Activated CD4-positive, alpha-beta T cell treated with anti-CD3 and anti-CD28 coated beads, Interleukin-2, amount 50 U/mL, for 4 hours (primary cell): ENCODE results near the gene TJP1.
"Not testable (repeated sequence)": the region's sequence is repeated elsewhere in the genome, so short reads cannot be mapped to it uniquely, and the experiment has no call there.

Experiments
- DNase-seq, 2 experiments: peaks; one replicate each; pipeline ENCODE4 v3.0.0-alpha.2; 2020

The TJP1 gene

GRCh38 chr15:29696950-29697738 lies 125.1 kb downstream of the TJP1 start:
- no peak for DNase-seq

GRCh38 chr15:29696506-29696905 lies 125.8 kb downstream of the TJP1 start:
- DNase-seq: not testable (repeated sequence)

- no peak for DNase-seq
Measured at GRCh38 chr15:29695489-29696167, 126.6 kb downstream of the TJP1 start.

- DNase-seq: no peak
Measured at GRCh38 chr15:29693225-29693624, 129.0 kb downstream of the TJP1 start.

GRCh38 chr15:29692527-29692926 lies 129.7 kb downstream of the TJP1 start:
- no peak for DNase-seq

GRCh38 chr15:29690765-29691475 lies 131.3 kb downstream of the TJP1 start:
- no peak for DNase-seq

GRCh38 chr15:29689287-29689986 lies 132.8 kb downstream of the TJP1 start:
- no peak for DNase-seq

- DNase-seq: no peak
Measured at GRCh38 chr15:29688506-29689286, 133.6 kb downstream of the TJP1 start.

DNA sequence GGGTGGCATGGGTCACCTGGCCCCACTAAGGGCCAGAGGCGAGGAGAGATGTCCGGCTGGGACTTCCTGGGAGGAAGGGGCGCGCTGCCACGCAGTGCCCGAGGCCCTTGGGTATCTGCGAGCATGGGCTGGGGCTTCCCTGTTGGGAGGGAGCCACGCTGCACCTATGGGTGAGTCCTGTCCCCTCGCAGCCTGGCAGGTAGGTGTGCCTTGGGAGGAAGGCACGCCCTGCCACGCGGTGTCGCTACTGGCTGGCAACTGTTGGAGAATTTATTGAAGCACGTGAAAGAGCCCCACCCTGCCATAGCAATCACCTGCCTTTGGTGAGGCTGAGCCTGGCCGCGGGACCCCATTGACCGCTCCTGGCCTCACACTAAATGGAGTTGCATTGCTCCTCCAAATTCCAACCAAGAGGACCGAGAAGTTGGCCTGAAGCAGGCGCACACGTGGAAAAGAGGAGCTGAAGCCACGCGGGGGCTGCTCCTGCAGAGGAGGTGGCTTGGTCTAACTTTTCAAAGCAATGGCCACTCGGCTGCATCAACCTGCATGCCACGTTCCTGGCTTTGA lies 134.2 kb downstream of the TJP1 start:
- no peak for DNase-seq

GRCh38 chr15:29687204-29687815 lies 135.0 kb downstream of the TJP1 start:
- no peak for DNase-seq

GRCh38 chr15:29686445-29687203 lies 135.6 kb downstream of the TJP1 start:
- no peak for DNase-seq

DNA sequence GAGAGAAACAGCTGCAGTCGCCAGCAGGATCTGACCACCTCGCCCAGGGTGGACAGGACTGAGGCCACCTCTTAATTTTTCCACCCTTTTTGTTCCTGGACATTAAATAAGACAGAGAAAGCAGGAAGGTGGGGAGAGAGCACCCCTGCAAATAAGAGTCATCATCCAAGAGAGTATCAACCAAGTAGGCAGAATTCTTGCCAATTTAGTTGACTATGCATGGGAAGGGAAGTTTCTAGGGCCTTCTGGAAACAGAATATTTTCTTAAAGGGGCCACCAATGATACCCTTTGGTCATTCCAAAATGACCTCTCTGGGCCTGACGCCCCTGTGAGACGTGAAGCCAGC lies 136.2 kb downstream of the TJP1 start:
- no peak for DNase-seq

DNA sequence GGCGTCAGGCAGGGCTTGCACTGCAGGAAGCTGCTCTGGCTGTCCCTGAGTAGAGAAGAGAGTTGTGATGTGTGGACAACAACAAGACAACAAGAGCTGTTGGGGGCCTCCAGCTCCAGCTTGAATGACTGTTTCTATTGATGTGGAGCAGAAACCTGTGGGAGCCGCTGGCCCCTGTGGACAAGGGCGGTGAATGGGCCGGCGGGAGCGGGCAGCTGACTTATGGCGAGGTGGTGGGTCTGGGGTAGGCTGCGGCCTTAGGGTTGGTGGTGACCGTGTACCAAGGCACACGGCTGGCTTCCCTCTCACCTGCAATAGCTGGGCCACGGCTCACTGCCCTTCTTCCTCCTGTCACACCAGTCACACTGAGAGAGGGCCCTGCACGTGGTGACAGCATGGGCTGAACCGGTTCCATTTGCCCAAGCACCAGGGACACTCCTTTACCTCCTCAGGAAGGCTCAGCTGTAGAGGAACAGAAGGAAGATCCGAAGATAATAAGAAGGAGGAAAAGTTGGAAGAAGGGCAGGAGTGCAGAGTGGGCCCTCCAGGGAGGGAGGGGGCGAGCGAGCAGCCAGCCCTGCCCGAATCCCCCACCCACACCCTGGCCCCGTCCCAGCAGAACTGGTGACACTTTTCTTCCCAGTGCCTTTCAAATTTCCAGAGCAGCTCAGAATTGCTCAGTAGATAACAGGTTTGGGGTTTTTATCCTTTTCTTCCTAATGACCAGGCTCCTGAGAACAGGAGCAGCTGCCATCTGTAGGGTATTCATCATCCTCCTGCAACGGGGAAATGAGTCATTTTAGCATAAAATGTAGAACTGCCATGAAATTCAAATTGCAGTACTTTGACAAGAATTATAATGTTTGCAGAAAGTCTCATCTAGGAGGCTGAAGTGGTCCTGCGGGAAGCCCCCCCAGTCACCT lies 136.9 kb downstream of the TJP1 start:
- no peak for DNase-seq

GRCh38 chr15:29682781-29683180 lies 139.5 kb downstream of the TJP1 start:
- no peak for DNase-seq

DNA sequence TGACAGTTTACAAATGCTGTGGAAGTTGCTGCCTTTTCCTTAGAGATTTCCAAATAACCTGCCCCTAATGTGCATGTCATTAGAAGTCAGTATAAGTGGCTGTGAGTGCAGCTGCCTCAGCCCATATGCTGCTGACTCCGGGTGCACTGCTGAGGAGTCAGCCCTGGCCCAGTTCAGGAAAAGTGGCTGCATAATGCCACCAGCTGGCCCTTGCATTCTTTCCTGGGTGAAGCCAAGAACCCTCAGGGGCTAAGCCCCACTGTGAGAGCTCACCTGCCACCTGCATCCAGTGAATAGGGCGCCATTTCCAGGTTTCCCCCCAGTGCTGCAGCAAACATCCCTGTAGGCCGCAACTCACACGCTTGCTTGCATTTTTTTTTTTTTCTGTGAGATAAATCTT lies 139.9 kb downstream of the TJP1 start:
- no peak for DNase-seq

GRCh38 chr15:29681946-29682345 lies 140.3 kb downstream of the TJP1 start:
- no peak for DNase-seq

DNA sequence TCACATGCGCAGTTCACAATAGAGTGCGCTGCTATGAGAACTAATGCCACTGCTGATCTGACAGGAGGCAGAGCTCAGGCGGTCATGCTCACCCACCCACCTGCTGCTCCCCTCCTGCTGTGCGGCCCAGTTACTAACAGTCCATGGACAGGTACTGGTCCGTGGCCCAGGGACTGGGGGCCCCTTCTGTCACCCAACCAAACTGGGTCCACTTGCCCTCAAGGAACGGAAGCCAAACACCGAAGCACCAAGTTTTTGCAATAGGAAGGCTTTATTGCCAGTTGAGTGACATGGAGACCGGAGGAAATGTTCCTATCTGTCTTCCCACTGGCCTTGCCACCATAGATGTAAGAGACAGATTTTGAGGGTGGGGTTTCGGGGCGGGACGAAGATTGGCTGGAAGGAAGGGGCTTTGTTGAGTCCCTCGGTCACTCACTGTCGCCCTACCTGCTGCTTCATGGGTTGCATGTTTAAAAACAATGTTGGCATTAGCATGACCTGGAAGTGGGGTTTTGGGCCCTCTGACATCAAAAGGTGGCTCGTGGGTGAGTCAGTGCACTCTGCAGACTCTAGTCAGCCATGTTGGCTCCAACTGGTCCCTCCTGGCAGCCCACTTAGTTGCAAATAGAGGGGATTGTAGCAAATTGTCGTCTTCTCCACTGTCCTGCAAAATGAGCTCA lies 141.0 kb downstream of the TJP1 start:
- no peak for DNase-seq

- DNase-seq: no peak
Measured at GRCh38 chr15:29680465-29681165, 141.7 kb downstream of the TJP1 start.
